Endothelial cell of umbilical vein (primary cell): ENCODE measurements around the gene FAM187B. TPM values are rescaled to one million over a fixed set of nuclear protein-coding genes. Genes with fewer than 3 reads are reported as not detected.

Experiments used
- BruUV-seq: library from RNA; stranded (reverse); fragments of 400-500 nt; replicated peaks from 2 replicates; lab custom pipeline; 2021; lab: Mats Ljungman, UMichigan
- CTCF ChIA-PET: fragments of 300-600, 350-600 bp; sonication (Branson Sonifier 250); formaldehyde crosslinking; loops from one replicate; lab custom pipeline; 2021; ENCODE audit warnings: antibody characterized with exemption, inconsistent platforms; lab: Charles Lee
- POLR2A ChIA-PET: fragments of 300-600, 350-600 bp; sonication (Branson Sonifier 250); formaldehyde crosslinking; loops from one replicate; lab custom pipeline; 2021; ENCODE audit warnings: antibody characterized with exemption, inconsistent platforms; lab: Charles Lee
- DNase-seq: peaks from one replicate; pipeline ENCODE4 v3.0.0-alpha.2; 2011; ENCODE audit warnings: low read depth, low spot score
- FAIRE-seq: peaks from 2 replicates; lab custom pipeline; 2011; peaks lifted over from hg19 to GRCh38; lab: Jason Lieb, UNC
- H2AFZ ChIP-seq: 2 replicates; pipeline ENCODE4 v1.6.0; 2012; ENCODE audit warnings: low read depth, low read length, control low read depth, inconsistent platforms
- H3K27ac ChIP-seq: 2 replicates; pipeline ENCODE4 v1.5.1; 2011; ENCODE audit warnings: low read depth, mild to moderate bottlenecking, control low read depth, low read length, moderate library complexity; ENCODE audit not compliant: insufficient read depth
- H3K27me3 ChIP-seq, 2 experiments: 2 replicates each; pipeline versions ENCODE4 v1.6.0 to v1.6.1; 2011; ENCODE audit warnings: low read length in 2 of 2, mixed read lengths in 1 of 2; ENCODE audit not compliant: control insufficient read depth in 2 of 2, insufficient read depth in 2 of 2
- H3K36me3 ChIP-seq, 2 experiments: 2 replicates in 1 of 2; 3 replicates in 1 of 2; pipeline ENCODE4 v1.5.1; 2011; ENCODE audit warnings: low read length in 2 of 2, mild to moderate bottlenecking in 1 of 2, moderate library complexity in 1 of 2; ENCODE audit not compliant: control insufficient read depth in 2 of 2, insufficient read depth in 2 of 2; ENCODE audit errors: extremely low read depth in 1 of 2
- H3K4me1 ChIP-seq: 3 replicates; pipeline ENCODE4 v1.5.1; 2011; ENCODE audit warnings: mild to moderate bottlenecking, low read length; ENCODE audit not compliant: control insufficient read depth, insufficient read depth; ENCODE audit errors: extremely low read depth
- H3K4me2 ChIP-seq: 2 replicates; pipeline ENCODE4 v1.6.1; 2011; ENCODE audit warnings: low read length, control low read depth, mixed read lengths; ENCODE audit not compliant: insufficient read depth
- H3K4me3 ChIP-seq, 3 experiments: fragments of 200-600 bp in 1 of 3; sonication (generic), shearing (Covaris generic) in 1 of 3; replicated peaks in 1 of 3; 2 replicates each; pipeline ENCODE4 v1.5.1; 2011 to 2016; ENCODE audit warnings: control low read depth in 3 of 3, low read length in 3 of 3, mild to moderate bottlenecking in 2 of 3, inconsistent platforms in 1 of 3, low read depth in 1 of 3, moderate library complexity in 1 of 3; ENCODE audit not compliant: insufficient read depth in 1 of 3
- H3K79me2 ChIP-seq: 2 replicates; pipeline ENCODE4 v1.6.0; 2012; ENCODE audit warnings: low read length, inconsistent platforms; ENCODE audit not compliant: control insufficient read depth, insufficient read depth
- H3K9ac ChIP-seq: replicated peaks from 2 replicates; pipeline ENCODE3; 2011; ENCODE audit warnings: low read length, control low read depth; ENCODE audit not compliant: insufficient read depth; ENCODE audit errors: extremely low read depth
- H3K9me1 ChIP-seq: replicated peaks from 3 replicates; pipeline ENCODE4 v1.6.0; 2011; ENCODE audit warnings: mild to moderate bottlenecking, low read length; ENCODE audit not compliant: control insufficient read depth, insufficient read depth; ENCODE audit errors: extremely low read depth
- H3K9me3 ChIP-seq: replicated peaks from 2 replicates; pipeline ENCODE4 v1.5.1; 2012; ENCODE audit warnings: low read length, inconsistent platforms; ENCODE audit not compliant: control insufficient read depth, insufficient read depth
- H4K20me1 ChIP-seq: replicated peaks from 2 replicates; pipeline ENCODE3; 2011; ENCODE audit warnings: mild to moderate bottlenecking, low read length; ENCODE audit not compliant: control insufficient read depth, insufficient read depth; ENCODE audit errors: extremely low read depth
- CTCF ChIP-seq, 2 donors: IDR thresholded peaks; 1 replicate in 1 of 2; 2 replicates in 1 of 2; pipeline ENCODE4 v1.5.1; 2011; ENCODE audit warnings: low read length in 2 of 2, mild to moderate bottlenecking in 2 of 2, moderate library complexity in 2 of 2, control low read depth in 1 of 2, inconsistent platforms in 1 of 2, low read depth in 1 of 2; ENCODE audit not compliant: insufficient read depth in 1 of 2; ENCODE audit errors: extremely low read depth in 1 of 2
- EZH2 ChIP-seq: IDR thresholded peaks from 2 replicates; pipeline ENCODE4 v1.6.1; 2012; ENCODE audit warnings: borderline replicate concordance, low read depth, mild to moderate bottlenecking, moderate library complexity, low read length, inconsistent platforms; ENCODE audit not compliant: severe bottlenecking
- FOS ChIP-seq: IDR thresholded peaks from 2 replicates; pipeline ENCODE4 v1.6.1; 2011; ENCODE audit warnings: mild to moderate bottlenecking, low read length, moderate library complexity, borderline replicate concordance; ENCODE audit not compliant: insufficient read depth
- GATA2 ChIP-seq: IDR thresholded peaks from 2 replicates; pipeline ENCODE4 v1.7.0; 2011; ENCODE audit warnings: low read depth, mild to moderate bottlenecking, moderate library complexity, mixed read lengths, low read length; ENCODE audit not compliant: insufficient read length, insufficient read depth
- JUN ChIP-seq: IDR thresholded peaks from 2 replicates; pipeline ENCODE4 v1.6.1; 2011; ENCODE audit warnings: borderline replicate concordance, low read depth; ENCODE audit not compliant: insufficient read length, insufficient read depth
- MAX ChIP-seq: IDR thresholded peaks from 2 replicates; pipeline ENCODE4 v1.6.1; 2011; ENCODE audit not compliant: insufficient read depth, insufficient read length
- MYC ChIP-seq: IDR thresholded peaks from one replicate; pipeline ENCODE4 v1.6.1; 2011; ENCODE audit warnings: mild to moderate bottlenecking, low read depth, low read length
- POLR2A ChIP-seq: IDR thresholded peaks from 2 replicates; pipeline ENCODE4 v1.6.1; 2012; ENCODE audit warnings: low read depth, mild to moderate bottlenecking, control low read depth, low read length
- POLR2AphosphoS5 ChIP-seq: IDR thresholded peaks from 2 replicates; pipeline ENCODE4 v1.6.1; 2012; ENCODE audit warnings: low read depth, mild to moderate bottlenecking, control low read depth, low read length, moderate library complexity; ENCODE audit not compliant: insufficient read depth
- dilution Hi-C: fragments of 300-500 bp; cut with MboI; formaldehyde crosslinking; loops from one replicate; pipeline ENCODE4 v1.15.0; 2019; ENCODE audit warnings: low sequenced_read_pairs; ENCODE audit not compliant: extremely low pct_ligation_motif_present
- intact Hi-C: fragments of 100-400 bp; cut with micrococcal nuclease; formaldehyde crosslinking; loops from one replicate; pipeline ENCODE4 v1.10.0; 2022
- polyA plus RNA-seq, 4 experiments: library from polyadenylated mRNA; depleted of rRNA in 3 of 4; stranded (reverse) in 3 of 4; unstranded in 1 of 4; fragments of >200 nt; gene quantifications; 2 replicates each; pipeline versions ENCODE4 v1.2.1 to v1.2.3, GENCODE V29; 2011 to 2012; ENCODE audit warnings: missing spikeins in 1 of 4
- total RNA-seq: library from RNA; stranded (reverse); gene quantifications from 2 replicates; pipeline ENCODE4 v1.2.3, GENCODE V29; 2021

The FAM187B gene
- total and polyA plus RNA-seq, 2 donors (not counting 3 experiments of a cell fraction or from before 2014, with no cell fraction given), result not detected

GRCh38 chr19:35184884-35185283, 43.7 kb downstream of the FAM187B start:
- Histone ChIP-seq H3K9ac (no peak overlapping the region), H4K20me1 (no peaks in the 10 kb centered on the region), H3K4me2 (no peak overlapping the region), H3K4me3 (no peak overlapping the region), H3K79me2 (no peaks in the 10 kb centered on the region), H3K27me3 (peaks cover 0 to 2% of the 10 kb centered on the region in 2 experiments), H3K36me3 (no peaks in the 10 kb centered on the region), H2AFZ (no peak overlapping the region), H3K9me3 (no peaks in the 10 kb centered on the region), H3K9me1 (no peaks in the 10 kb centered on the region), H3K4me1 (peaks cover 4% of the 10 kb centered on the region), H3K27ac (no peak overlapping the region)
- TF ChIP-seq CTCF (IDR thresholded peaks at IDR 0.05; ENCODE audit: extremely low read depth in 1 of 2, insufficient read depth in 1 of 2, low read depth in 1 of 2, low read length in 2 of 2) (no peak), MAX (no peak), EZH2 (no peak), JUN (no peak), GATA2 (no peak), FOS (no peak), POLR2A (no peak), POLR2AphosphoS5 (no peak), MYC (no peak)
- BruUV-seq, result no TSS peak
- intact Hi-C loops (no loop called here), dilution Hi-C loops (no loop called here)
- FAIRE-seq (no peak), DNase-seq (no peak)
- ChIA-PET POLR2A (no interaction called here), CTCF (no interaction called here)
